ENCODE data around the gene LKAAEAR1.
"Not testable (repeated sequence)": the region's sequence is repeated elsewhere in the genome, so short reads cannot be mapped to it uniquely, and the experiment has no call there.

Gene LKAAEAR1

GRCh38 chr20:64096535-64096934, 12.3 kb upstream of the LKAAEAR1 start:
- no peak for DNase-seq

- DNase-seq = no peak
Observed at GRCh38 chr20:64095927-64096326, 11.7 kb upstream of the LKAAEAR1 start.

GRCh38 chr20:64095455-64095854, 11.3 kb upstream of the LKAAEAR1 start:
- DNase-seq = no peak

GRCh38 chr20:64093013-64093503, 8.9 kb upstream of the LKAAEAR1 start:
- DNase-seq = no peak

- DNase-seq = no peak
Observed at GRCh38 chr20:64092258-64093012, 8.2 kb upstream of the LKAAEAR1 start.

- DNase-seq = no peak
Observed at GRCh38 chr20:64091770-64092169, 7.6 kb upstream of the LKAAEAR1 start.

GRCh38 chr20:64091340-64091739, 7.1 kb upstream of the LKAAEAR1 start:
- DNase-seq = no peak

GRCh38 chr20:64090165-64090564, 6.0 kb upstream of the LKAAEAR1 start:
- no peak for DNase-seq

- not testable (repeated sequence) for DNase-seq
Observed at GRCh38 chr20:64088586-64088985, 4.4 kb upstream of the LKAAEAR1 start.

GRCh38 chr20:64087226-64087825, 3.1 kb upstream of the LKAAEAR1 start:
- DNase-seq = not testable (repeated sequence)

- no peak for DNase-seq
Observed at GRCh38 chr20:64086801-64087200, 2.6 kb upstream of the LKAAEAR1 start.

GRCh38 chr20:64084685-64085152, 521 bp upstream of the LKAAEAR1 start:
- no peak for DNase-seq

GRCh38 chr20:64083378-64083803, 807 bp downstream of the LKAAEAR1 start:
- peak; percentile 59 for DNase-seq

GRCh38 chr20:64082820-64083377, 1.3 kb downstream of the LKAAEAR1 start:
- no peak for DNase-seq

GRCh38 chr20:64082126-64082731, 2.0 kb downstream of the LKAAEAR1 start:
- no peak for DNase-seq

- DNase-seq = no peak
Observed at GRCh38 chr20:64081624-64081964, 2.6 kb downstream of the LKAAEAR1 start.

- no peak for DNase-seq
Observed at GRCh38 chr20:64080813-64081623, 3.2 kb downstream of the LKAAEAR1 start.

GRCh38 chr20:64080013-64080812, 4.0 kb downstream of the LKAAEAR1 start, which contains the start of gene OPRL1:
Gene OPRL1 (plus strand): TSS chr20:64080082. CDS start chr20:64092721, 12,639 bp downstream.
- no peak for DNase-seq

GRCh38 chr20:64079273-64080012, 4.8 kb downstream of the LKAAEAR1 start, which contains the start of gene RGS19:
Gene RGS19 (minus strand): TSS chr20:64079518. CDS start chr20:64076886, 2,632 bp downstream.
- peak; percentile 64 for DNase-seq

- DNase-seq = no peak
Observed at GRCh38 chr20:64078934-64079272, 5.3 kb downstream of the LKAAEAR1 start.
